Colon (tissue), 2 donors: ENCODE data around the gene P2RY8.
A peak's percentile ranks its signal among the peaks of the same experiment; 100 is the strongest.
"Not testable (repeated sequence)": the region's sequence is repeated elsewhere in the genome, so short reads cannot be mapped to it uniquely, and the experiment has no call there.

Experiments
- FAIRE-seq: peaks from 2 replicates; lab custom pipeline; 2012; peaks lifted over from hg19 to GRCh38; lab: Jason Lieb, UNC
- donor health status: control.
- donor health status: control.

P2RY8 gene, protein sequence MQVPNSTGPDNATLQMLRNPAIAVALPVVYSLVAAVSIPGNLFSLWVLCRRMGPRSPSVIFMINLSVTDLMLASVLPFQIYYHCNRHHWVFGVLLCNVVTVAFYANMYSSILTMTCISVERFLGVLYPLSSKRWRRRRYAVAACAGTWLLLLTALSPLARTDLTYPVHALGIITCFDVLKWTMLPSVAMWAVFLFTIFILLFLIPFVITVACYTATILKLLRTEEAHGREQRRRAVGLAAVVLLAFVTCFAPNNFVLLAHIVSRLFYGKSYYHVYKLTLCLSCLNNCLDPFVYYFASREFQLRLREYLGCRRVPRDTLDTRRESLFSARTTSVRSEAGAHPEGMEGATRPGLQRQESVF

GRCh38 chrX:1537031-1537715 lies at the start of gene P2RY8:
P2RY8 (minus strand) TSS chrX:1537185; CDS start chrX:1466558, 70,627 bp downstream.
- no peak for FAIRE-seq

GRCh38 chrX:1584237-1585011 lies 47.4 kb upstream of the P2RY8 start:
- no peak for FAIRE-seq

- FAIRE-seq, result no peak
Measured at GRCh38 chrX:1582686-1583437, 45.9 kb upstream of the P2RY8 start.

DNA sequence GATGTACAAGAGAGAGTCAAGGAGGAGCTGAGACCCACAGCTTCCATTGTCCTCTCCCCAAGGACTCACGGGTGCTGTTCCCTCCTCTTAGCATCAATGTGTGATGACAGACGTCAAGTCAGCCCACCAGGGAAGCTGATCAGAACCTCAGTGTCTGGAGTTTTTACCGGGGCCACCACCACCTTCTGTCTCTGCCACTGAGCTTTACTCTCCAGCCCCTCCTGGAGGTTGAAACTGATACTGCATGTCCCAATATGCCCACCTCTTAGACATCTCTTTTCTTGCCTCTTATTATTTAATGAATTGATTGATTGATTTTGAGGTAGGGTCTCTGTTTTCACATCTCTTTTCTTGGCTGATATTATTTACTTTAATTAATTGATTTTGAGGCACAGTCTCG lies 44.1 kb upstream of the P2RY8 start:
- FAIRE-seq, result peak; percentile 85

GRCh38 chrX:1578511-1579173 lies 41.7 kb upstream of the P2RY8 start:
- no peak for FAIRE-seq

GRCh38 chrX:1577845-1578244 lies 40.9 kb upstream of the P2RY8 start:
- no peak for FAIRE-seq

DNA sequence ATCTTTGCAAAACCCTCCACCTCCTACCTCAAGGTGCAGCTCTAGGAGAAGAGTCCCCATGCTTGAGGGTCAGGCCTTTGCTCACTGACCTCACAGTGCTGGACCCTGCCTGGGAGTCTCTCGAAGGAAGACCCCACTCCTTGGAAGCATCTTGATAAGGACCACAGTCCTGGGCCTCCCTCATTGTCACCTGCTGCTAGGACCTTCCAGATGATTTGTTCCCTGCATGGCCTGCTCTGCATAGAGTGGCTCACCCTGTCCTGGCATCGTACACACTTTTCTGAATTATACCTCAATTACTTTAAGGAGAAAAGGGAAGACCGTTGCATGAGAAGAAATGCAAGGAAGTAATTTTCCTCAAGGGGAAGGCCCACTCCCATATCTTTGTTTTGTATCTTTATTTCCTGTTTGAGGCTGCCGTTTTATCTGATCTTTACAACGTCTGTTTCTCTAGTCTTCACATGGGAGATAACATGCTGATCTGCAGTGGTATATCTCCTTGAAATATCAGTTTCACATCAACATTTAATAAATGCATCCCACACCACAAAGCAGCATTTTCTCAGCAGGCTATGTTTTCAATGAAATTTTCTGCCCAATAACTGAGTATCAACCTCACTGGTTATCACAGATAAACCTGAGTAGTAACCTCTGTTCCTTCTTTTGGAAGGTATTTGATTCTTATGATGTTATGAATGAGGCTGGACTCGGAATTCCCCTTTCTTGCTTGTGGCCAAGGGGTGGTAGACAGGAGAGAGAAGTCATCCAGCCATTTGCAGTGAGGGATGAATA lies 39.4 kb upstream of the P2RY8 start:
- no peak for FAIRE-seq

- FAIRE-seq, result not testable (repeated sequence)
Measured at GRCh38 chrX:1574181-1574580, 37.2 kb upstream of the P2RY8 start.

- no peak for FAIRE-seq
Measured at GRCh38 chrX:1564750-1565683, 28.0 kb upstream of the P2RY8 start.

GRCh38 chrX:1564077-1564476 lies 27.1 kb upstream of the P2RY8 start:
- FAIRE-seq, result not testable (repeated sequence)

GRCh38 chrX:1561164-1561563 lies 24.2 kb upstream of the P2RY8 start:
- FAIRE-seq, result no peak

DNA sequence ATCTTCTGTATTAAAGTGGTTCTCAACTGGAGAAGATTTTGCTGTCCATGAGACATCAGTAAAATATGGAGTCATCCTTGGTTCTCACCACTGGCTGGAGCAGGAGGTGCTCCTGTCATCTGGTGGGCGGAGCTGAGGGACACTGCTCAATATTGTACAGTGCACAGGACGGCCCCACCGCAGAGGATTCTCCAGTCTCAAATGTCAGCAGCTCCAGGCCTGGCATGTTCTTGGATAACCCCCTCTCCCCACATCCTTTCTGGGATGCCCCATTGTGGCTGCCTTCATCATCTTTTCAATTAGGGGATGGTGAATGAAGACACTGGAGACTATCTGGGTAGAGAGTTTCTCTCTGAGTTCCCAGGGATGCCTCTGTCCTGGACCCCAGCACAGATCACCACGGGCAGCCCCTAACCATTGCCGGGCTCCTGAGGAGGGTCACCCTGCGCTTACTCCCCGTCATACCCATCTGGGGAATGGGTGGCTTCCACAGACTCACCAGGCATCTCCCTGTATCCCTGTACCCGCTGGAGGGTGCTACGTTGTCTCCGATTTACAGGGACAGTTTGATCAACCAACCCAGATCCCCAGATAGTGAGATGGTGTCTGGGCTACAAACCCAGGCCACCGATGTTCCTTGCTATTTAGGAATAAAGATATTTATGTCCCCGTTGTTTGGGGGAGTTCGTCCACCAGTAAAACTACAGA lies 21.9 kb upstream of the P2RY8 start:
- no peak for FAIRE-seq

DNA sequence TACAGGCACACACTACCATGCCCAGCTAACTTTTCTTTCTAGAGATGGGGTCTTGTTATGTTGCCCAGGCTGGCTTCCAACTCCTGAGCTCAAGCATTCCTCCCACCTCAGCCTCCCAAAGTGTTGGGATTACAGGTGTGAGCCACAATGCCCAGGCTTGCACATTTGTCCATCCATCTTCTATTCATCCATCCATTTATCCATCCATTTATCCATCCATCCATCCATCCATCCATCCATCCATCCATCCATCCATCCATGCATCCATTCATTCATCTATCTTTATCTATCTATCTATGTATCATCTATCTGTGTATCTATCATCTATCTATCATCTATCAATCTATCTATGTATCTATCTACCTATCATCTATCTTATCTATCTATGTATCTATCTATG lies 20.5 kb upstream of the P2RY8 start:
- FAIRE-seq, result not testable (repeated sequence)

DNA sequence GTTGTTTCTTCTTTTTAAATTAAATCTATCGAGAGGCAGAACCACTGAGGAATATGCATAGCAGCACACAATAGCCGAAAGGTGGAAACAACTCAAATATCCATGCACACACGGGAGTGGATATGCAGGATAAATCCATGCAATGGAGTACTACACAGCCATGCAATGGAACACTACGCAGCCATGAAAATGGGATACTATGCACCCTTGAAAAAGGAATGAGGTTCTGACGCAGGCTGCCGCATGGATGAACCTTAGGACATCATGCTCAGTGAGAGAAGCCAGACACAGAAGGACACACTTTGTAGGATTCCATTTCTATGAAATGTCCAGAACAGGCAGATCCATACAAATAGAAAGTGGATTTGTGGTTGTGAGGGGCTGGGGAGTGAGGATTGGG lies 18.4 kb upstream of the P2RY8 start:
- FAIRE-seq, result no peak

DNA sequence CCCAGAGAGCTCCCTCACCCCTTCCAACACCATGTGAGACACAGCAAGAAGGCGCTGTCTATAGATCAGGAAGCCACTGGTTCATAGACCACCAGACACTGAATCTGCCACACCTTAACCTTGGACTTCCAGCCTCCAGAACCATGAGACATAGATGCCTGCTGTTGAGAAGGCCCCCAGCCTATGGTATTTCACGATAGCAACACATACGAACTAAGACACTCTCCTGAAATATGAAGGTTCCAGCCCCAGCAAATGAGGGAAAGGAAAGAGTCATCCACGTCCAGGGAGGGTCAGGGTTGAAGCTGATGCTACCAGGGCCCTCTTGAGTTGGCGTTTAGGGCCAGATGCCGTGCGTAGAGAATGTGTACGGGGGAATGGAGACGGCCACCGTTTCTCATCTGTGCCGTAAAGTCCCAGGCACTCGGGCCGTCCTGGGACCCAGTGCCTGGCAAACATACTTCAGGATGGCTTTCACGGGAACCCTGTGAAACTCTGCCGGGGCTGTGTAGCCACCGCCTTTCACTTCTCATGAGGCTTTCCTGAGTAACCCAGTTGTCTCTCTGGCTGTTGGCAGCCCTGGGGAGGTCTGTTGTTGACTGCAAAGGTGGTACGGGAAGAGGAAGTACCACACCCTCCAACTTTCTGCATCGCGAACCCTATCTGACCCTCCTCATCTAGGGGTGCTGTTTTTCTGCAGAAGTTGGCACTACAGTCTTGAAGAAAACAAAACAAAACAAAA lies 17.7 kb upstream of the P2RY8 start:
- FAIRE-seq, result no peak

- FAIRE-seq, result no peak
Measured at GRCh38 chrX:1551959-1552546, 15.1 kb upstream of the P2RY8 start.

DNA sequence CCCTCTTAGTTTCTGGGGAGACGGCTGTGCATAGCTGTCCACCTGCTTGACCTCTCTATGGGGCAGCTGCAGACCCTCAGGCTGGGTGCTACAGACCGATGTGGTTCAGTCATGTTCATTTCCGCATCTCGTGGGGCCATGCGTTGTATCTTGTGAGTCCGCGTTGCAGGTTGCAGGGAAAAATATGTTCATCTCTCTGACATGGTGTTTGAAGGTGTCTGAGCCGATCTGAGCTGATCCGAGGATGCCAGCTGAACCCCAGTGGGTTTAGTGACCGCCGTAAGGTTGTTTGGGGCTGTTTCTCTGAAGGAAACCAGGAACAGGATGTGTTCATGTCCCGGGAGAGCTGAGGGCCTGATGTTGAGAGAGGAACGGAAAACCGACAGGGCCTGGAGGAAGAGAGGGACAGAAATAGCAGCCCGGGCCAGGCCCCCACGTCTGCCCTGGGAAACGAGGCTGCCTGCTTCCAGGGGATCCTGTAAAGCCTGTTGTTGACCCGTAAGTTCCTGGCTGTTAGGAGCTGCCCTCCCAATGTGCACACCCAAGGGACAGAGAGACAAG lies 9.8 kb upstream of the P2RY8 start:
- FAIRE-seq, result no peak
